Measurements from ENCODE around the gene PRDM8.
A peak's percentile ranks its signal among the peaks of the same experiment; 100 is the strongest.

Gene PRDM8

DNA sequence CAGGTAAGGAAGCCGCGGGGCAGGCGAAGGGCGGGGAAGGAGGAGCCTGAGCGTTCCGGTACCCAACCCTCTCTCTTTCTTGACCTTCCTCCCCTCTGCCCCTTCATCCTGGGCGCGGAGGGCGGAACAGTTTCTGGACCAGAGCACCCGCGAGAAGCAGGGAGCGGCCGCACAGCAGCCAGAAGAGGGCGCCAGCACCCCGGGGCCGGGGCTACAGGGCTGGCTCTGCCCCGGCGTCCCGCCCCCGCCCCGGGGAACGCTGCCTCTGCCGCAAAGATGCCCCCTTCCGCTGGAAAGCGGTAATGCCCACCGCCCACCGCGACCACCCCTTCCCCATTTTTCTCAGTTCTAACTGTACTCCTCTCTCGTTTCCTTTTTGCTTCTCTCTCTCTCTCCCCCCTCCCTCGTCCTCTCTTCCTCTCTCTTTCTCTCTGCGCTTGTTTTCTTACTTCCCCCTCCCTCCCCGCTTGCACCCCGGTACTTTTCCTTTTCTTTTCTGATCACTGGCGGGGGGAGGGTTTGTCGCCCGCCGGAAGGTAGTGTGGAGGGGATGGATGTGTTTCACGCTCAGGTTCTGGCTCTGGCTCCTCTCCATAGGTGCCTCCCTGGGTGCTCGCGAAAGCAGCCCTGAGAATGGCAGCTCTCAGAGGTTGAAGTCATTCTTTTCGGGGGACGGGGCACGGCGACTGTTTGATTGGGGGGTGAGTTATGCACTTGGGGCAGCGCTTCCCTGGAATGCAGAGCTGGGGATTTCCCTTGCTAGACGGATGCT is 13.1 kb upstream of the PRDM8 start:
- DNase-seq, result peak; percentile 84

DNA sequence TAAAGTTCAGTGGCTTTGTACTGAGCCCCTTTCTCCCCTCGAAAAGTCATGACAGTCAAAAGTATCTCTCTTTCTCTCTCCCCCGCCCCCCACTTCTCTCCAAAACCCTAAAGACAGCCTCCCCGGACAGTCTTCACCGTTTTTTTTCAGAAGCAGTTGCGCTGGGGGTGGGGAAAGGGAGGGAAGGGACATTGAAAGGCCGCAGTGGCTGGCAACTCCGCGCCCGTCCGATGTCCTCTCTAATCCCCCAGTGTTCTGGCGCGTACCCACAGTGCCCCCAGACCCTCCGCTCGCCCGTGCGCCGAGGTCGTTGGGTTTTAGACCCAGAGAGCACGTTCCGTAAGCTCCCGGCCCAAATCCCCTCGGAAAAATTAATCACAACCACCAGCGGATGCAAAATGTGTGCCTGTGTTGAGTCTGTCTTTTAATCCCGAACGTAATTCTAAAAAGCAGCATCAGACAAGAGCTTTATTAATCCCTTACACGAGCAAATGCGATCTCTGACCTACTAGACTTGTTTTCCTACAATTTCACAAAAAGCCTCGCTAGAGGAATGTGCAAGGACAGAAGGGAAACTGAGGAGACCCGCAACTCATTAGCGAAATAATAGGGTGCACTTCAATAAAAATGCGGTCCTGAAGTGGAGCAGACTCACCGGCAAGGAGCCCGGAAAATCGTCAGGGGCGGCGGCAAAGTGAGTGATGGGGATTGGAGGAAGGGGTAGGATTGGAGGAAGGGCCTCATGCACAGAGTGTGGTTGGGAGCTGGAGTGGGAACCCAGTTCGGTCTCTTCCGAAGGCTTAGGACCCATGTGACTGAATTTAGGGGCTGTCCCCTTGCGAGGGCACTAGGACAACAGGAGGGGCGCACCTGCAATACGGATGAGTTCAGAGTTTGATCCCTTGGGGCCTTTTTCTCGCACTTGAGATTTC is 12.2 kb upstream of the PRDM8 start:
- peak; percentile 42 for DNase-seq

DNA sequence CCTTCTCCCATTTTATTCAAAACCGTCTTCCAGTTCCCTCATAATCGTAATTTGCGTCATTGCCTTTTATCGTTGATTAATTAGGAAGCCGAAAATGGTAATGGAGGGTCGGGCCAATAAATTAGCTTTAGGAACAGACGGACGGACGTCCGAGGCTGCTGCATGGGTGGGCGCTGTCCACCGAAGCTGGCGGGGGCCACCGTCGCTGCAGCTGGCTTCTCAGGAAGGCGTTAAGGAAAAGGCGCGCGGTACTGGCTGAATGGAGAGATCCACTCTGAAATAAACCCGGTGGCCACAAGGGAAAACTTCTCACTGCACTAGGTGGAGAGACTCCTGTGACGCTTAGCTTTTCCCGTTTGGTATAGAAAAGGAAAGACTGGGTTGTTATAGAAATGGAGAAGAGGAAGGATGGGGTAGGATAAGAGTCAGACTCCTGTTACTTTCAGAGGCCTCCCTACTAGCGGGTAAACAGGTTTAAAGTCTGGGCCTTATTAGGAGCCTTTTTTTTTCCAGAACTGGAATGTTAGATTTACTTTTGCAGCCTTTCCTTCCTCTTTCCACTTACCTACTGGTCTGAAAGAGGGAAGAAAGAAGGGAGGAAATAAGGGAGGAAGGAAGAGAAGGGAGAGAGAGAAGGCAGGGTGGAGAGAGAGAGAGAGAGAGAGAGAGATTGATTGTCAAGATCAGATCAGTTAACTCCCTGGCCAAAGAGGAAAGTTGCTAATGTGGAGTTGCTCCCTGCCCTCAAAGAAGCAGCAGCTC is 11.3 kb upstream of the PRDM8 start:
- no peak for DNase-seq

DNA sequence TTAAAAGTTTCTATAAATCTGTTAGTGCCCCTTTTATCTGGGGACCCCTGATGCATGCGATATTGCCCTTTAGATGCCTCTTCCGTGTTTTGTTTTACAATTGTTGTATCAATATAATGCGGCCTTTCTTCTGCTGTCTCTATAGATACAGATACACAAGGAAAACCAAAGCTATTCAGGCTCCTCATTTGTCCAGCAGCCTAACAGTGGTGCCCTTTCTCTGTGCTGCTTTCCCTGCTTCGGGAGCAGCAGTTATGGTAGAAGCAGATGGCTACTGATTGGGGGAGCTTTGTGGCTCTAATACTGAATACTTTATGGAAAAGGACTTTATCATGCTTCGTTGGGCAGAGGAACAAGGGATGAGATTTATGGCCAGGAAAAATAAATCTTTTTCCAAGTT is 10.6 kb upstream of the PRDM8 start:
- no peak for DNase-seq

DNA sequence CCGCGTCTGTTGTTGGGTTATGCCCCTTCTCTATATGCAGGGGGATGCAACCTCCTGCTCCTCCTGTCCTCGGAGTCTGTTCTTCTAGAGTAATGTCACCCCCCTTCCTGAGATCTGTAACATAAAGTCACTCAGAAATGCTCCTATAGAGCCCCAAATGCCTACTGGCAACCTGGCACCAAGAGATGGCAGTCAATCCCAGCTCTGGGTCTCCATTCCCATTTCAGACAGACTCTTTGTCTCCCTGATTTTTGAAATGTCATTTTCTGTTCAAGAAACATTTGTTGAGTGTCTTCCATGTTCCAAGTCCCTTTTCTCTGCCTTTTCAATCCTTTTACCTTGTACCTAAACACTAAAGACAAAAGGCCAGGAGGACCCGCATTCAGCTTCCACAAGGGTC is 9.6 kb upstream of the PRDM8 start:
- no peak for DNase-seq

DNA sequence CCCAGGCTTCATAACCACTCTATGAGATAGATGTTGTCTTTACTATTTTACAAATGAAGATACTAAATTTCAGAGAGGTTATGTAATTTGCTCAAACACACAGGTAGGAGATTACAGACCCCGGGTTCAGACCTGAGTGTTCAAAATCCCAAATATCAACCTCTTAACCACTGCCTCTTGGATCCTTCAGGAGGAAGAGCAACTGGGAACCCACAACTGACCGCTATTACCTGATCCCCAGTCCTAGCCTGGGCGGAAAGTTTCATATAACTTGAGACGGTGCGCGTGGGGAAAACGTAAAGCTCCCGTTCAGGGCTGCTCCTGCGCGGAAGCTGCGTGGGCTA is 8.9 kb upstream of the PRDM8 start:
- DNase-seq, result no peak

DNA sequence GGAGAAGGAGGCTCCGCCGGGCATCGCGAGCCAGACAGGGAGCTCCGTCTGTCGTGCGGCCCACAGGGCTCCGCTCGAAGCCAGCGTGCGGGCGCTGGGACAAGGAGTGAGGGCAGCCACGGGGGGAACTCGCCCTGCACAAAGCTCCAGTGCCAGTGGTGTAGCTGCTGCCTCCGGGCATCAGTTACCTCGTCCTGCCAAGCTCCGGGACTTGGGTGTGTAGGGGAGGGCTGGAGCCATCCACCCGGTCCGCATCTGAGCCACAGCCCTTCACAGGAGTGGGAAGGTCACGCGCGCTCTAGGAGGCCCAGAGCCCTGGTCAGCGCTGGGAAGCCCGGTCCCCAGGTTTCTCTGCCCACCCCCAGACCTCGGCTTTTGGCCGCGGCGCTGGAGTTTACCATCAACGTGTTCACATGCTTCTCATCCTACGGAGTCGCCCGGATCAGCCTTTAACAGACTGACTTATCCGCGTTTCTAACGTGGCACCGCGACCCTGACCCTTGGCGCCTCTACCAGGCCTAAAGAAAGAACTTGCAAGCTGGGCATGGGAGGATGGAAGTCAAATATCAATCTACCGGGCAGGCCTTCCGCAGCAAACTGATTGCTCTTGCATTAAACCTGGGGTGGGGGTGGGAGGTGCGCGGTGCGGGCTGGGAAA is 8.4 kb upstream of the PRDM8 start:
- DNase-seq, result no peak

DNA sequence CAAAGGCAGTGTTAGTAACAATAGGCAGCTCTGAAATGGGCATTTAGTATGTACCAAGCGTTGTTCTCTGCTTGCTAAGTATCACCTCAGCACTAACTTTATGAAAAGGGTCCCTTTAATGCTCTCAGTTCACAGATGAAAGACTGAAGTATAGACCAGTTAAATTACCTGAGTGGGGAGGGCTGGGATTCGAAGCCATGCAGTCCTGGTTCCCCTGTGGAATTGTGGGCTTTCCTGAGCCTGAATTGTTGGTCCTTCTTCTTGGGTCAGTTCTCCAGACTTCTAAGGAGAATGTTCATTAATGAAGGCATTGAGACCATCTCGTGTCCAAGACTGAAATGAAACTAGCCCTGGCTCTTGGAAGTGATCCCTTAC is 7.7 kb upstream of the PRDM8 start:
- no peak for DNase-seq

DNA sequence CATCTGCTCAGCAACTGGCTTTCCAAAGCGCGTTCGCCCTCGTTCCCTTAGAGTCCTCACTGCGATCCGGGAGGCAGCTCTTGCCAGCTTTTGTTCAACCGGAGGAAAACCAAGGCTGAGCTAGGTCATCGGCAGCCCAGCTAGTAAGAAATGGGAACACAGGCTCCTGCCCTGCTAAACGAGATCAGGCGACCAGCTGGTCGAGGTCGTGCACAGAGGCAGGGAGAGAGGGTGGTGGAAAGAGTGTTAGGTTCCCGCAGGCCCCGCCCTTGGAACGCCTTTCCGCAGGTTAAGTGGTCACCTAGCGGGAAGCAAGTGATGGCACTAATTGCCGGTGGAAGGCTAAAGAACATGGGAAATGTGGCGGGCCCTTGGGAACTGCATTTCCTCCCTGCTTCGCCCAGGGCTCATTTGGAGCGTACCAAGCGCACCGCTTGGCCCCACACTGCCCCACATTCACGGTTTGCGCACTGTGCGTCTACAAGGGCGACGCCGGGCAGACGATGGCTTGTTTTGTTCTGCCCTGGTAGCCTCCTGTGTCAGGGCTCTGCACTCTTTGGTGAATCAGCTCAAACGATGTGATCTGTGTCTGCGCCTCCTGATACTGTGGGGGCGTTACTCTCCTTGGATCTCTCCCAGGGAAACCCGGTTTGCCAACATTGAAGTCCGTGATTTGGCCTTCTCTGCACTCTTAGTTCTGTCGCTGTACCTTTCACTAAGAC is 7.2 kb upstream of the PRDM8 start:
- DNase-seq, result no peak

DNA sequence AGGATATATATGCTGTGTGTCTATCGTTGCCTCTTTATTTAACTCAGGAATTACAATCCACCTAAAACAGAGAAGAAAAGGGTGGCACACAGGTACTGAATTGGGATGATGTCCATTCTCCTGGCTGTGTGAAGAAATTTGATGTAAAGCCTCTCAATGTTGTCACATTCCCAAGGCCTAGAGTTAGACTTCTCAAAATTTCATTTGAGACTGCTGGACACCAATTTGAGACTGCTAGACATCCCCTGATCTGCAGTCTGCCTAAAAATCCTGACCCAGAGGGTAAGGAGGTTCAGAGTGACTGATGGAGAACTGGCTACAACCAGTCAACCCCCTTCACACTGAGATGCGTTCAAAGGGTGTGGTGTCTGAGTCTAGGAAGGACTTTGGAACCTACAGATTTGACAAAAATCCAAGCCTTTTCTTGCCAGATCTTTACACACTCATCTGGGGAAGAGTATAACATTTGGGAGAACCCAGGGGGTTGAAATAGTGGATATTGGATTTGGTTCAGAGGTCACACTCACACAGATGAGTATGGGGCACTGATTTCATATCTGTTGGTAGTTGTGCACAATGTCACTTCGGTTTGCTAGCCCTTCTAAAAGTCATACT is 4.9 kb upstream of the PRDM8 start:
- no peak for DNase-seq

DNA sequence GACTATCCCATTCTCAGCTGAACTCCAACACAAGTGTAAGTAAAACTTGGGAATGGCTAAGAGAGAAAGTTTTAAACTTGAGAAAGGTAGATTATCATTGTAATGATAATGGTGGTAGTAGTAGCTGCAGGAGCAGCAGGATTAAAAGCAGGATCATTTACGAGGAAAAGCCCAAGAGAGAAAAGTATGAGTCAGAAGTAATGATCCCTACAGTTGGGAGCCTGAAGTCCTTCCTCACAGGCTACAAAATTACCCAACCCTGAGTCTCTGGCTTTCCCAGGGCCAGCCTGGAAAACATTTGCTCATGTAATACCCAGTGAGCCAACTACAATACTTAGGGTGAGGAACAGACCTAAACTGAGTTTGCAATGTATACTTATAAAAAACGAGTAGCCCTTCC is 4.4 kb upstream of the PRDM8 start:
- DNase-seq, result no peak

DNA sequence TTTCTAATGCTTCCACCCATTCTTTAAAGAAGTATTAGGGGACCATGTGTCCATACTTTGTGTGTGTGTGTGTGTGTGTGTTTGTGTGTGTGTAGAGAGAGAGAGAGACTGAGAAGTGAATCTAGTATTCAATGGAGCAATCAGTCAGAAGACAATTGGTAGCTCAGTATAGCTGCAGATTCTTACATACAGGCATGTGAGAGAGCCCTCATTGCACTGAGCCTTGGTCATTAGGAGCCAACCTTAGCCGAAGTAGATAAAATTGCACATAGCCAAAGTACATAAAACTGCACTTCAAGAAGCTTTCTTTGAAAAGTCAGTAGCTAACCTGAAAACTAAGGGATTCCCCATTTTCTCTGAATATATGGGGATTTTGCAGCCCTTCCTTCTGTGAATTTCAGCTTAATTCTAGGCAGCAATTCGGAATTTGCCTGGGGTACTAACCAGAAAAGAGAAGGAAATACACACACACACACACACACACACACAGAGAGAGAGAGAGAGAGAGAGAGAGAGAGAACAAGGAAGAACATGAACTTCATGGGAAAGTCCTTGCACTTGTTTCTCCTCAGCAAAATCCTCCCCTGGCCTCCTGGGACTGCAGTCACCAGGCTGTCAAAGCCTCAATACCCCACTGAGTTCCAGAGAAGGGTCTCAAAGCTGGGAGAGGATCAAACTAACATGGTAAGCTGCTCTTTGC is 1.7 kb upstream of the PRDM8 start:
- no peak for DNase-seq

DNA sequence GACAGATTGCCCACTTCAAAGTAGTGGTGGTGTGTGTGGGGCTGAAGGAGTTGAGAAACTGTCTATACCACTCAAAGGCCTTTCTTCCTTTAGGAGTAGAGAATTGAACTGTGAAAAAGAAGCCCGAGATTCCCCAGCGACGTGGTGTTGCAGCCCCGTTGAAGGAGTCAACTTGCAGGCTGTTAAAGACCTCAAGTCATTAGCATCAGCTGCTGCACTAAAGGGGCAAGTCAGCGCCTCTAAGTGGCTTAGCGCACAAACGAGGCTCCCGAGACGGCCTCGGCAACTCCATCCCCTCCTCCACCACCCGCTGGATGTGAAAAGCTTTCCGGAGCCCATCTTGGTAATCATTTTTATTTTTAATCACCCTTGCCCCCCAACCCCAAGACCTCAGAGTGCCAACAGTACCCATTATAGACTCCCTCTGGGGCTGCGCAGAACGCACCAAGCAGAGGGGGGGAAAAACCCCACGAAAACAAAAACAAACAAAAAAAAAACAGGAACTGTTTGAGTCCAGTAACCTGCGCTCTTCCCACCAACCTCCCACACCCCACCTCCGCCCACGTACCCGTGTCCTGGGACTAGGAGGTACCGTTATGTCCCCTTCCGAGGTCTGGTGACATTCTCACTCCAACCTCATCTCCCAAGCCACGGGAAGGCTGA is 913 bp upstream of the PRDM8 start:
- DNase-seq, result no peak

DNA sequence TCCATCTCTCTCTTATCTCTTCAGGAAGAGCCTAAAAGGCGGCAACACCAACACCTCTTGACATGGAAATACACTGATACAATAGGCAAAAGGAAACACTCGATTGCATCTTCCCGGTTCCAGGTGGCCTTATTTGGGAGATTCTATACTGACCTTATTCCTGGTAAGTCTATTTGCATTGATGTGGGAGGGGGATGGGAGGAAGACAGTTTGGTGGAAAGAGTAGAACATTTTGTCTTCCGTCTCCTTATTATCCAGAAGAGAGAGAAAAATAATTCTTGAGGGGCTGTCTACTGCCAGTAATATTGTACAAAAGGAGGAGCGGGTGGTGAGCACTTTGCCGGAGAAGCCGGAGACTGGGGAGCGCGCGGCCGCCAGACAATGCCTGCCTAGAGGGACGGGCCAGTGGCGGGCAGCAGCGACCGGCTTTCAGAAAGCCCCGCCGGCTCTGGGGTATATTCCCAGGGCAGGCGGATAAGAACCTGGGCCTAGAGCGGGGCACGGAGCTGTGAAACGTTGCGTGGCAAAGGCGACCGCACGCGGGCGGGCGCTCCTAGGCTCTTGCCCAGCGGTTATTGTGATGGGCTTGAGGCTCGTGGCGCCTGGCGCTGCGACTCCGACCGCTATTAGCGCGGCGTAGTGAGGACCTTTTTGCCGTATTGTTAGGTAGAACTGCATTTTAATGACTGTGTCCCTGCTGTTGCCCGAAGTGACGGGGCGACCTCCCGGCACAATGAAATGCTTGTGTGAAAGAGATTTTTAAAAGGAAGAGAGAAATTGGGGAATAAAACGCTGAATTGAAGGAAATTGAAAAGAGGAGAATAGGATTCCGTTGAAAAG is 518 bp downstream of the PRDM8 start:
- peak; percentile 55 for DNase-seq

DNA sequence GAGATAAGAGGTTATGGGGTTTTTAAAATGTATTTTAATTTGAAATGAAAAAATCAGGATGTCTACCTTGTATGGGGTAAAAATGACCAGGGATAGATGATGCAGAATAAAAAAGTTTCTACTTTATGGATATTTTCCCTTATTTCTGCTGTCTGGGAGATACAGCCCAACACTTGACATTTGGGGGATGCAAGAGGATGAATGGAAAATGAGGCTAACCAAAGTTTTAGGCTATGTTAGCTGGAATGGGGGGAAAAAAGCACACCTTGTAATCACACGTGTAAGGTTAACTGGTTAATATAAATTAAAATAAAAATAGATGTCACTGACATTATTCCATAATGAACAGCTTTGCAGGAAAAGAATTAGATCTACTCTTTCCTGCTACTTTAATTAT is 1.1 kb downstream of the PRDM8 start:
- DNase-seq, result no peak

DNA sequence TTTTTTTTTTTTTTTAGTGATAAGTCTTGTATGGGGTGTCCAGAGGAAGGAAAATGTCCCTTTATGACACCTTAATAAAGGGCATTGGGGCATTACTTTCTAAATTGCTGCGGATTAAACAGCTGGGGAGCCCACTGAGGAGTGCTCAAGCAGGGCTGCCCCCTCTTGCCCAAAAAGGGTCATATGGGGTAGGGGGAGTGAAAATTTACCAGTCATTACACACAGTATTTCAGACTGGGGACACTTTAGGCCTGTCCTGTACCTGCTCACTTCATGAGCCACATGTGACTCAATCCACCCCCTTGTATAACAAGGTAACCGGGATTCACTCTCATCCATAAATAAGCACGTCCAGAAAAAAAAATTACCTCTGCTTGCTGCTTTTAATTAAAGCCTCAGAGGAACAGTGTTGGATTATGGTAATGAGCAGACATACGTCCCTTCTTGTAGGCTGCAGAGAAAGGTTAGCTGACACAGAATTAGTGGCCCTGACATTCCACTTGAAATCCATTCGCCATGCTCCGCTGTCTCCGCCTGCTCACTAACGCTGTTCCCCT is 1.8 kb downstream of the PRDM8 start:
- DNase-seq, result no peak

DNA sequence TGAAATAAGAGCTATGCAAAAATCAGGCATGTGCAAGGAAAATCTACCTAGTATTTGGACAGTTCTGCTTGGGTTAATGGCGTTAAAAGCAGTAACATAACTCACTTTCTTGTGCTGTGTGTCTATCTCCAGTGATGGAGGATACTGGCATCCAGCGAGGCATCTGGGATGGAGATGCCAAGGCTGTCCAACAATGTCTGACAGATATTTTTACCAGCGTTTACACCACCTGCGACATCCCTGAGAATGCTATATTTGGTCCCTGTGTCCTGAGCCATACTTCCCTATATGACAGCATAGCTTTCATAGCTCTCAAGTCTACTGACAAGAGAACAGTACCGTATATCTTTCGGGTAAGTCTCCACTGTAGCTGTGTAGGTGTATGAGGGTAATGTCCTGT is 2.6 kb downstream of the PRDM8 start:
- no peak for DNase-seq

DNA sequence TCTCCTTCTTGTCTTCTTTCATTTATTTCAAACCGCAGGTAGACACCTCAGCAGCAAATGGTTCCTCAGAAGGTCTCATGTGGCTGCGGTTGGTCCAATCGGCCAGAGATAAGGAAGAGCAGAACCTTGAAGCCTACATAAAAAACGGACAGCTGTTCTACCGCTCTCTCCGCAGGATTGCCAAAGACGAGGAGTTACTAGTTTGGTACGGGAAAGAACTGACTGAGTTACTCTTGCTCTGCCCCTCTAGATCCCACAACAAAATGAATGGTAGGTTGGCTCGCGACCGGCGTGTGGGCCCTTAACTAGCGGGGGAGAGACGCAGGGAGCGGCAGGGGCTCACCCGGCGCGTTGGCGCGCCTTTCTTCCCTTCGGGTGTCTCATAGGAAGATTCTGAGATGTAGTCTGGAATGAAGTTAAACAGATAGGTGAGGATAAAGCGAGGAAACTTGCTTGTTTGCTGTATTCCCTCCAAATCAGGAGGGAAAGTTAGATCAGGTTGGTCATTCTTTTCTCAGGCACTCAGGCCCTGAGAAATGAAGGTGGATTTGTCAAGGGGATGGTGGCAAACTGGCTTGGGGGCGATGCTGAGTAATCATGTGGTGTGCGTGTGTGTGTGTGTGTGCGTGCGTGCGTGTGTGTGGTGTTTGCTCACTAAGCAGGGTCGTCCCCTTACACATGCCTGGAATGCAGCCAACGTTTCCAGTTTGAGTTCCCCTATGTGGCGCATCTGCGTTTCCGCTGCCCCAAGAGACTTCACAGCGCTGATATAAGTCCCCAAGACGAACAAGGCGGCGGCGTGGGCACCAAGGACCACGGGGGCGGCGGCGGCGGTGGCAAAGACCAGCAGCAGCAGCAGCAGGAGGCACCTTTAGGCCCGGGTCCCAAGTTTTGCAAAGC is 4.2 kb downstream of the PRDM8 start:
- DNase-seq, result peak; percentile 71
